Stomach (tissue), 4 donors: ENCODE measurements around the gene NR1H4.

Experiments
- EP300 ChIP-seq: sonication (generic); formaldehyde crosslinking; IDR thresholded peaks from one replicate; pipeline ENCODE4 v1.6.1; 2017; ENCODE audit warnings: antibody characterized with exemption
- POLR2A ChIP-seq, 4 donors: fragments of 450-650 bp; IDR thresholded peaks; one replicate each; pipeline ENCODE4 v1.6.1; 2016; ENCODE audit warnings: antibody characterized with exemption in 4 of 4, control low read depth in 2 of 4, mild to moderate bottlenecking in 1 of 4, moderate library complexity in 1 of 4
- TF ChIP-seq, protein P1 (sequence below), 7 experiments: fragments of 450-650 bp in 4 of 7; fragments of 200-600 bp in 3 of 7; sonication (generic) in 3 of 7; IDR thresholded peaks; one replicate each; pipeline ENCODE4 v1.5.1; 2016 to 2019; ENCODE audit warnings: antibody characterized with exemption in 7 of 7, control low read depth in 2 of 7, mild to moderate bottlenecking in 1 of 7

DNA sequence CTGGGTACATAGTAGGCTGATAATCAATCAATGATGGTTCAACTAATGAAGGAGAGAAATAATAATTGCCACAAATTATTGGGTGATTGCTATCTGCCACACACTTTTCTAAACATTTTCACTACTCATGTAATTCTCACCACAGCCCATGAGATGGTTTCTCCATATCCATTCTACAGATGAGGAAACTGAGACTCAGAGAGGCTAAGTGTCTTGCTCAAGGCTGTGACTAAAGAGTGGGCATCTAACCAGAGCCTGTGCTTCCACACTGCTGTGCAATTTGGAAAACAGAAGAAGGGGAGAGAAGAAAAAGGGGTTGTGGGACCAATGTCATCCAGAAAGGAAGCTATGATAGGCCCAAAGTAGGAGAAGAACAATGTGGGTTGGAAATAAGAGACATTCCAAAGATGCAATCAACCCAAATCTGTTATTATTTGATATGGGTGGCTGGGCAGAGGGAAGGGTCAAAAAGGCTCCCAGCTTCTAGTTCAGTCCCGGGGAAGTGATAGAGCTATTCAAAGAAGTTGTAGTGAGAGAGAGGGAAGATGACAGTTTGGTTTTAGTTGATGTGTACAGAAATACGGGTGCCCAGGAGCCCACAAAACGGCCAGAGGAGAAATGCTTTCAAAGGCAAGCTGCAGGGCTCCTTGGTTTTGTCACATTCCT lies 483 bp upstream of the NR1H4 start:
- TF ChIP-seq, protein P1, sequence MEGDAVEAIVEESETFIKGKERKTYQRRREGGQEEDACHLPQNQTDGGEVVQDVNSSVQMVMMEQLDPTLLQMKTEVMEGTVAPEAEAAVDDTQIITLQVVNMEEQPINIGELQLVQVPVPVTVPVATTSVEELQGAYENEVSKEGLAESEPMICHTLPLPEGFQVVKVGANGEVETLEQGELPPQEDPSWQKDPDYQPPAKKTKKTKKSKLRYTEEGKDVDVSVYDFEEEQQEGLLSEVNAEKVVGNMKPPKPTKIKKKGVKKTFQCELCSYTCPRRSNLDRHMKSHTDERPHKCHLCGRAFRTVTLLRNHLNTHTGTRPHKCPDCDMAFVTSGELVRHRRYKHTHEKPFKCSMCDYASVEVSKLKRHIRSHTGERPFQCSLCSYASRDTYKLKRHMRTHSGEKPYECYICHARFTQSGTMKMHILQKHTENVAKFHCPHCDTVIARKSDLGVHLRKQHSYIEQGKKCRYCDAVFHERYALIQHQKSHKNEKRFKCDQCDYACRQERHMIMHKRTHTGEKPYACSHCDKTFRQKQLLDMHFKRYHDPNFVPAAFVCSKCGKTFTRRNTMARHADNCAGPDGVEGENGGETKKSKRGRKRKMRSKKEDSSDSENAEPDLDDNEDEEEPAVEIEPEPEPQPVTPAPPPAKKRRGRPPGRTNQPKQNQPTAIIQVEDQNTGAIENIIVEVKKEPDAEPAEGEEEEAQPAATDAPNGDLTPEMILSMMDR (IDR thresholded peaks at IDR 0.05), result no peak
- TF ChIP-seq POLR2A (IDR thresholded peaks at IDR 0.05) (no peak), EP300 (no peak)
